PC-3 (cell line): ENCODE data around the gene IGFALS.

Experiments
- EZH2 ChIP-seq: fragments of 300-600 bp; sonication (generic); IDR thresholded peaks from one replicate; pipeline ENCODE4 v1.6.1; 2017; ENCODE audit warnings: antibody characterized with exemption, mild to moderate bottlenecking, low read length; ENCODE audit not compliant: unreplicated experiment
- EZH2phosphoT487 ChIP-seq: fragments of 300-600 bp; sonication (generic); IDR thresholded peaks from 2 replicates; pipeline ENCODE4 v1.6.1; 2018; ENCODE audit warnings: mild to moderate bottlenecking, antibody characterized with exemption, low read length, borderline replicate concordance
- TF ChIP-seq, protein P1 (sequence below): fragments of 300-600 bp; sonication (generic); conservative IDR thresholded peaks from 2 replicates; pipeline ENCODE4 v1.5.1; 2017; ENCODE audit warnings: antibody characterized with exemption, low read depth, mild to moderate bottlenecking, low read length

- TF ChIP-seq, protein P1, sequence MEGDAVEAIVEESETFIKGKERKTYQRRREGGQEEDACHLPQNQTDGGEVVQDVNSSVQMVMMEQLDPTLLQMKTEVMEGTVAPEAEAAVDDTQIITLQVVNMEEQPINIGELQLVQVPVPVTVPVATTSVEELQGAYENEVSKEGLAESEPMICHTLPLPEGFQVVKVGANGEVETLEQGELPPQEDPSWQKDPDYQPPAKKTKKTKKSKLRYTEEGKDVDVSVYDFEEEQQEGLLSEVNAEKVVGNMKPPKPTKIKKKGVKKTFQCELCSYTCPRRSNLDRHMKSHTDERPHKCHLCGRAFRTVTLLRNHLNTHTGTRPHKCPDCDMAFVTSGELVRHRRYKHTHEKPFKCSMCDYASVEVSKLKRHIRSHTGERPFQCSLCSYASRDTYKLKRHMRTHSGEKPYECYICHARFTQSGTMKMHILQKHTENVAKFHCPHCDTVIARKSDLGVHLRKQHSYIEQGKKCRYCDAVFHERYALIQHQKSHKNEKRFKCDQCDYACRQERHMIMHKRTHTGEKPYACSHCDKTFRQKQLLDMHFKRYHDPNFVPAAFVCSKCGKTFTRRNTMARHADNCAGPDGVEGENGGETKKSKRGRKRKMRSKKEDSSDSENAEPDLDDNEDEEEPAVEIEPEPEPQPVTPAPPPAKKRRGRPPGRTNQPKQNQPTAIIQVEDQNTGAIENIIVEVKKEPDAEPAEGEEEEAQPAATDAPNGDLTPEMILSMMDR = no peak
- TF ChIP-seq EZH2 = no peak
- no peak for TF ChIP-seq EZH2phosphoT487
Measured at GRCh38 chr16:1834096-1834495, 40.6 kb upstream of the IGFALS start.
